Osteocyte (in vitro differentiated cells): ENCODE data around the gene RPL36. TPM values are rescaled to one million over a fixed set of nuclear protein-coding genes. Genes with fewer than 3 reads are reported as not detected.
A peak's percentile ranks its signal among the peaks of the same experiment; 100 is the strongest.

Source experiments
- DNase-seq: peaks from one replicate; pipeline ENCODE4 v3.0.0; 2021; ENCODE audit warnings: mixed read lengths; ENCODE audit not compliant: unreplicated experiment; ENCODE audit errors: extremely low spot score
- H3K27ac Mint-ChIP-seq: one replicate; pipeline ENCODE4 v1.8.0; 2021; ENCODE audit warnings: mild to moderate bottlenecking, mixed read lengths; ENCODE audit not compliant: unreplicated experiment
- H3K27me3 Mint-ChIP-seq: one replicate; pipeline ENCODE4 v1.8.0; 2021; ENCODE audit warnings: mixed read lengths; ENCODE audit not compliant: unreplicated experiment
- H3K36me3 Mint-ChIP-seq: one replicate; pipeline ENCODE4 v1.8.0; 2021; ENCODE audit warnings: mixed read lengths; ENCODE audit not compliant: unreplicated experiment
- H3K4me1 Mint-ChIP-seq: one replicate; pipeline ENCODE4 v1.8.0; 2021; ENCODE audit warnings: mixed read lengths; ENCODE audit not compliant: unreplicated experiment
- H3K4me3 Mint-ChIP-seq: one replicate; pipeline ENCODE4 v1.8.0; 2021; ENCODE audit warnings: mild to moderate bottlenecking, moderate library complexity, mixed read lengths; ENCODE audit not compliant: unreplicated experiment
- H3K9me3 Mint-ChIP-seq: one replicate; pipeline ENCODE4 v1.8.0; 2021; ENCODE audit warnings: mixed read lengths; ENCODE audit not compliant: unreplicated experiment
- CTCF ChIP-seq: fragments of 200-600 bp; sonication (generic); IDR thresholded peaks from 2 replicates; pipeline ENCODE4 v1.5.0; 2021; ENCODE audit warnings: antibody characterized with exemption, mild to moderate bottlenecking, moderate library complexity
- total RNA-seq: library from RNA; stranded (reverse); gene quantifications from 2 replicates; pipeline ENCODE4 v1.2.1, GENCODE V29; 2021

RPL36 gene
- total RNA-seq, 1 donor from 2014 or later, result 728 TPM

- no peak for TF ChIP-seq CTCF
- Mint-ChIP-seq H3K36me3 (peaks cover 23% of the 10 kb centered on the region), H3K4me1 (no peaks in the 10 kb centered on the region), H3K9me3 (no peaks in the 10 kb centered on the region), H3K27me3 (no peaks in the 10 kb centered on the region), H3K4me3 (no peak overlapping the region), H3K27ac (no peak overlapping the region)
- peak; percentile 81 for DNase-seq
These were observed 14.0 kb downstream of the RPL36 start for GRCh38 chr19:5703819-5704818.

- Mint-ChIP-seq H3K9me3 (no peaks in the 10 kb centered on the region), H3K36me3 (peaks cover 22% of the 10 kb centered on the region), H3K27me3 (no peaks in the 10 kb centered on the region), H3K27ac (no peak overlapping the region), H3K4me3 (no peak overlapping the region), H3K4me1 (no peaks in the 10 kb centered on the region)
- TF ChIP-seq CTCF, result no peak
- no peak for DNase-seq
These were observed 15.5 kb downstream of the RPL36 start for GRCh38 chr19:5705552-5705951.

- H3K4me3 Mint-ChIP-seq, result no peak overlapping the region
- no peaks in the 10 kb centered on the region for H3K27me3 Mint-ChIP-seq
- no peaks in the 10 kb centered on the region for H3K4me1 Mint-ChIP-seq
- H3K9me3 Mint-ChIP-seq, result no peaks in the 10 kb centered on the region
- H3K36me3 Mint-ChIP-seq, result peaks cover 18% of the 10 kb centered on the region
- H3K27ac Mint-ChIP-seq, result no peak overlapping the region
- TF ChIP-seq CTCF, result no peak
- DNase-seq, result no peak
These were observed 16.9 kb downstream of the RPL36 start for GRCh38 chr19:5706876-5707573.

GRCh38 chr19:5707576-5708575 lies 17.8 kb downstream of the RPL36 start:
- no peaks in the 10 kb centered on the region for H3K4me1 Mint-ChIP-seq
- H3K9me3 Mint-ChIP-seq, result no peaks in the 10 kb centered on the region
- DNase-seq, result peak; percentile 83
- H3K36me3 Mint-ChIP-seq, result peaks cover 21% of the 10 kb centered on the region
- H3K4me3 Mint-ChIP-seq, result no peak overlapping the region
- H3K27ac Mint-ChIP-seq, result no peak overlapping the region
- no peaks in the 10 kb centered on the region for H3K27me3 Mint-ChIP-seq
- no peak for TF ChIP-seq CTCF
